NCI-H526 (cell line): ENCODE measurements around the gene APBA2.

ENCODE experiments used
- DNase-seq, 2 experiments: peaks; one replicate each; lab custom pipeline; 2025; lab: John Stamatoyannopoulos, UW

The APBA2 gene

GRCh38 chr15:29058903-29059539 lies 173.2 kb downstream of the APBA2 start:
- no peak for DNase-seq

DNA sequence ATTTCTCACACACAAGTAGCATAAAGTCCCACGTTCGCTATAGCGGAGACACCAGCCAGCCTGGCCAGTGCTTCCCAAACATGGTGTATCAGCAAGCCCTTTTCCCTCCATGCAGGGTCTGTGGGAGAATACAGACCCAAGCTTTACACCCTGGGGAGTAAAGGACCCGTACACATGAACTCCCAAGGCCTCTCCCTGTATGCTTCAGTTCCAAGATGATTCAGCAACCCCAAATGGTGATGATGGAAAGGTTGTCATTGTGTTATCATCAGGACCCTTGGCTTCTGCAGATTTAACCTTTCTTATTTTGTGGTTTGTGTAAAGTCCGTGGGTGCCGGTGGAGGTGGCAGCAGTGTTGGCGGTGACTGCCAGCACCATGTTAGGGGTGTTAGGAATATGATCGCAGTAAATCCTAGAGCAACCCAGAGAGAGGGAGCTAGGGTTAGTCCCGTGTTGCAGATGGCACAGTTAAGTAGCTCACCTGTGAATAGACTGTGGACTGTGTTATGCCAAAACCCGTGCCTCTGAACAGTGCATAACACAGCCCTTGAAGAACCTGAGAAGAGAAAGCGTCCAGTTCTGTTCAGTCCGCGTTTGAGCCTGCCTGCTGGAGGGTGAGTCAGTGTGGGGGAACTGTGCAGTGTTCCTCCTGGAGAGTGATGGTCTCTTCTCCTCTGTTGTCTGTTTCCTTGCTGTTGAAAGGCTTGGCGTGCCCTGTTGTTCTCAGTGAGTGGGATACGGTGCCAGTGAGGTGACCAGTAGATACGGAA lies 174.3 kb downstream of the APBA2 start:
- no peak for DNase-seq

GRCh38 chr15:29061746-29062145 lies 176.0 kb downstream of the APBA2 start:
- no peak for DNase-seq

DNA sequence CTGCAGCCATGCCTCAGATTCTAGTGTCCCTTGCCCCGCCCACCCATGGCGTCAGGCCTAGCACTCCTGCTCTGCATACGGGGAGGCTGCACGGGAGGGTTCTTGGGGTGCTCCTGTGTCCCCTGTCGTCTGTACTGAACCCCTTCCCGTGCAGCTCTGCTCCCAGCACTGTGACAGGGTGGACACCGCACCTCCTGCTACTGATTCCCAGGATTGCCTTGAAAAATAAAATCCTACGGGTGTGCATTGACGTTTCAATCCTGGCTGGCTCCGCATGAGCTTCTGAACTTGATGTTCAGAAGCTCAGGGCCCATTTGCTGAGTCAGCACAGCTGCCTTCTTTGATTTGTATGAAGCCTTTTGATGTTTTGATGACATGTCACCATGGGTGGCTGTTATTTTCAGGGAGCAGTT lies 176.4 kb downstream of the APBA2 start:
- no peak for DNase-seq

DNA sequence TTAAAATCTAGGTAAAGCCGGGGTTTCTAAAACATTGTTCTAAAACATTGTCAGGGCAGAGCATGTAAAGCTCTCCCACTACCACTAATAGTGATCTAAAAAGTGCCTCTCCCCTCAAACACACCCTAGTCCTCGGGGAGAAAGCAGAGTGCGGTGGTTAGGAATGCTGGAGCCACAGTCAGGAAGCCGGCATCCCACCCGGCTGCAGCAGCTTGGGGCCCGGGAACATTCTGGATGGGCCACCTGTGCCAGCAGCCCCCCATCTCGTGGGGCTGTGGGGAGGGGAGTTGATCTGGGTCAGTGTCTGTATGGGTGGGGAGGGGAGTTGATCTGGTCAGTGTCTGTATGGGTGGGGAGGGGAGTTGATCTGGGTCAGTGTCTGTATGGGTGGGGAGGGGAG lies 176.9 kb downstream of the APBA2 start:
- DNase-seq = no peak

- no peak for DNase-seq
Observed at GRCh38 chr15:29063646-29064045, 177.9 kb downstream of the APBA2 start.

DNA sequence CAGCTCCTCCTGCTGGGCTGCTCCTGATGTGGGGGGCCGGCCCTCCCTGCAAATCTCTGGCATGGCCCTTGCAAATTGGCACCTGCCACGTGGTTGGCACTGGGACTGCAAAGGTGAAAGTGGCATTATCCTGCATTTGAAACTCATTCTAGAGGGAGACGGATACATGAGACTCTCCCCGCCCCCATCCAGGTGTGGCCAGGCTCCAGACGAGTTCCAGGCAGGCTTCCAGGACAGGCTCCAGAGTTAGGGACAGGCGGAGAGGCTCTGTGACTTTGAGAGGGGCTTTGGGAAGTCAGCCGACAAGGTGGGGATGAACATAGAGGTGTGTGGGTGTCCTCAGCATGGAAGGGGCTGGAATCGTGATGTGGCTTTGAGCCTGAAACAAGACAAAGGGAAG lies 178.5 kb downstream of the APBA2 start:
- no peak for DNase-seq

DNA sequence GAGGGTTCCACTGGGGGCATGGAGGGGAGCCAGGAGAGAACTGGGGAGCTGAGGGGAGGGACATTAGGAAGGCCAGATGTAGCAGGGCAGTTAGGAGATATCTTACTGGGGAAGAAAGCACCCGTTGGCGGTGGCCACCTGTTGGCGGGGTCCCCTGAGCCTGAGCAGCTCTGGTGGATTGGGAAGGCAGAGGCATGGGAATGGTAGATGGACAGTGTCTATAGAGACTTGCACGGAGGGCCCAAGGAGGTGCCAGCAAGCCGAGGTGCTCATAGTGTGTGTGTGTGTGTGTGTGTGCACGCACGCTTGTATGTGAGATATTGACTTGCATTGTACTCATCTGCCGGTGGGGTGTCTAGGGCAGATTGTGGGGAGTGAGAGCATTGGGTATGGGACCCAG lies 179.0 kb downstream of the APBA2 start:
- no peak for DNase-seq

- DNase-seq = no peak
Observed at GRCh38 chr15:29065571-29065970, 179.8 kb downstream of the APBA2 start.

DNA sequence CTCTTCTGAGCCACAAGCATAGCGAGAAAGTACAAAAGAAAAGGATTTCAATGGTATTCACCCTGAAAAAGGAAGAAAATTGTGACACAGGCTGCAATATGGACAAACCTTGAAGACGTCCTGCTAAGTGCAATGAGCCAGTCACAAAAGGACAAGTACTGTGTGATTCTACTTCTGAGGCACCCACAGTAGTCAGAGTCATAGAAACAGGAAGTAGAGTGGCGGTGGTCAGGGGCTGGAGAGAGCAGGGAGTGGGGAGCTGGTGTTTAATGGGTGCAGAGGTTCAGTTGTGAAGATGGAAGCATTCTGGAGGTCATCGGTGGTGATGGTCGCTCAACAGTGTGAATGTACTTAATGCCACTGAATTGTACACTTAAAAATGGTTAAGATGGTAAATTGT lies 180.5 kb downstream of the APBA2 start:
- DNase-seq = no peak

DNA sequence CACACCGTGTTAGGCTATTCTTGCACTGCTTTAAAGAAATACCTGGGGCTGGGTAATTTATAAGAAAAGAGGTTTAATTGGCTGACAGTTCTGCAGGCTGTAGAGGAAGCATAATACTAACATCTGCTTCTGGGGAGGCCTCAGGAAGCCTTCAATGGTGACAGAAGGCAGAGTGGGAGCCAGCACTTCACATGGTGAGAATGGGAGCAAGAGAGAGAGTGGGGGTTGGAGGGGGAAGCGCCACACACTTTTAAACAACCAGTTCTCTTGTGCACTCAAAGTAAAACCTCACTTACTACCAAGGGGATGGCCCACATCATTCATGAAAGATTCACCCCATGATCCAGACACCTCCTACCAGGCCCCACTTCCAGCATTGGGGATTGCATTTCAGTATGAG lies 181.1 kb downstream of the APBA2 start:
- DNase-seq = no peak

DNA sequence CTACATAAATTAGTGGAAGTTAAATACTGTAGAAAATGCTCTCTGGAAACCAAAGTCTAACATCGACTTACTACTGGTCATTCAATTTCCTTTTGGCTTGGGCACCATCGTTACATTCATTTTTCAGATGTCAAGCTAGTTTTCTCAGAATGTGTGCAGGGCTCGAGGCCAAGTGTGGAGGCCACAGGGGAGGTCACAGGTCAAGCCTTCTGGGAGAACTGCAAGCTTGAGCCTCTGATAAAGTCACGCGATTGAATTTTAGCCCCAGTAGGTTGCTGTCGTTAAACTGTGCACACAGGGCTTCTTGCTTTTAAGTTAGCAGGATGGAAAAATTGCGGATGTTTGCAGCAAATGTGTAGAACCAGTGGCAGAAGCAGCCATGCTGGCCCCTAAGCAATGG lies 182.2 kb downstream of the APBA2 start:
- DNase-seq = no peak

GRCh38 chr15:29070471-29071231 lies 184.9 kb downstream of the APBA2 start:
- no peak for DNase-seq

DNA sequence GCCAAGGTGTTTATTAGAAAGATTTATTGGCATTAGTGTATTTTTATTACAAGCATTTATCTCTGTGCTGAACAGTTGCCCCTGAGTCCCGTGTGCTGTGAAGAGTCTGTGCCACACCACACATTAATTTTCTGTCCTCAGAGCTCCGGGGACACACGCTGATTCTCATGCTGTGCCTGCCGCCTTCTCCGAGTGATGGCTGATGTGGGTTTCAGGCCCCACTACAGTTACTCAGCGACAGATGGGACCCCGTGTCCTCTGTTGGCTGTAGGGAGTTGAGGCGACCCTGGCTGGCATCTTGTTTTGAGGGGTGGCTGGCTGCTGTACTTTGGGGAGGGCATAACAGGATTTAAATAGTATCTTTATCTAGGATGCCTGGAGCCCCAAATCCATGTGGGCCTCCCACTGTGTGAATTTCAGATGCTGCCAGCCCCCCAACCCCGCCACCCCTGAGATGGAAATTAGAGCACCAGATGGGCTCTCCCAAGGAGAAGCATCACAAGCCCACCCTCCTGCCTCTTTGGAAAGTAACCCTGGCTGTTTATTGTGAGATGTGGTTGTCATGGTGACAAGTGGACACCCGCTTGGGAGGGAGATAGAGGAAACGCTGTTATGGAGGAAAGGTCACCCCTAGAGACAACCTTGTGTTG lies 185.6 kb downstream of the APBA2 start:
- DNase-seq = no peak

DNA sequence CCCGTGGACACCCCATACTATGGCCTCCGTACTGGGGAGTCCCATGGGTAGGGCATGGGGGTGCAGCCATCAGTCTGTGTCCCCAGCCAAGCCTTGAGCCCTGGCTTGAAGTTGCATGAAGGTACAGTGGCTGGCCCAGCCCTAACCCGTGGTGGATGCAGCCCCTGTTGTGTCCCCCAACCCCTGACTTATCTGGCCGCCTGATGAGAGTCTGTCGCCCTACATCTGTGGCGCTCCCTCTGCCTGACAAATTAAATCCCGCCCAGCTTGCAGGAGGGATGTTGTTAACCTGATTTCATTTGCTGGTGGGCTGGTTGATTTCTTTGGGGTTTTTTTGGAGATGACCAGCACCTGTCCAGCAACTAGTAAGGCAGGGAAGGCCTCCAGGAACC lies 186.1 kb downstream of the APBA2 start:
- DNase-seq = no peak

GRCh38 chr15:29072444-29072843 lies 186.7 kb downstream of the APBA2 start:
- no peak for DNase-seq

- DNase-seq = no peak
Observed at GRCh38 chr15:29074045-29074444, 188.3 kb downstream of the APBA2 start.

DNA sequence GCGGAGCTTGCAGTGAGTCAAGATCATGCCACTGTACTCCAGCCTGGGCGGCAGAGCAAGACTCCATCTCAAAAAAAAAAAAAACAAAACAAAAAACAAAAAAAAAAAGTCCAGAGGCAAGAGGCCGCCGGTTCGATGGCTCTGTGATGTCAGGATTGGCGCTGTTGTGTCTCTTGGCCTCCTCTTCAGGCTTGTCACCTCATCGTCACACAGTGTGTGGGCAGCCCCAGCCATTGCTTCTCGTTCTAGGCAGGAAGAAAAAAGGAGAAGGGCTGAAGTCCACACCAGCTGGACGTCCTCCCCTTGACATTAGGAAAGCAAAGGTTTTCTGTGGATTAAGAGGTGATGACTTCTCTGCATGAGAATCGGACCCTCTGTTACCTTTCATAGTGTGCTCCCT lies 192.8 kb downstream of the APBA2 start:
- no peak for DNase-seq

DNA sequence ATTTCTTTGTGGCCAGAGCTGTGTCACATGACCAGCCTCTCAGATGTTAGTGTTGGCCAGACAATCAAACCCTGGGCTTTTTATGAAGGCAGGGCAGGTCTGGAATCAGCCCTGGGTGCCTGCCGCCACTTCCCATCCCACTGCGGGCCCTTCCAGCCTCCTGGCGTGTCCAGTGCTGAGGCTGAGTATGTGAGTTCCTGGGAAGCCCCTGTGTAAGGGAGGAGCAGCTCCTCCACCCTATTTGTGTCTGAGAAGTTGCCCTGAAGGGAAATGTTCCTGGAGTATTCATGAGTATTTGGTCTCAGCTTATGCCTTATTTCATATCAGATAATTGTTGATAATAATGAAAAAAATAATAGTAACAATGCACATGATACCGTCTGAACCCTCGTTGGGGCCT lies 193.7 kb downstream of the APBA2 start:
- no peak for DNase-seq

DNA sequence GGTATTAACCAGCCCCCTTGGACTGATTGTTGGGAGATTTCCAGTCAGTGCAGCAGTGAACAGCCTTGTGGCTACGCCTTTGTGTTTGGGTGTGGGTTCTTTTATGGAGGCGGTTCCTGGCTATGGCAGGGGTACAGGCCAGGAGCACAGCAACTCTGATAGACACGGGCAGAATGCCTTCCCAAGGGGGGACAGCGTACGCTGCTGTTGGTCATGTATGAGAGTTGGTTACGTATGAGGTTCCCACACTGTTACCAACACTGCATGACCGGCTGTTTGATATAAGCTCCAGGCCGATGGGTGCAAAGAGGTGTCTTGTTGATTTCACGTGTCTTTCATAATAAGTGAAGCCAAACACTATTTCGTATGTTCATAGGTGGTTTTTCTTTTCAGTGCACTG lies 196.0 kb downstream of the APBA2 start:
- DNase-seq = no peak

DNA sequence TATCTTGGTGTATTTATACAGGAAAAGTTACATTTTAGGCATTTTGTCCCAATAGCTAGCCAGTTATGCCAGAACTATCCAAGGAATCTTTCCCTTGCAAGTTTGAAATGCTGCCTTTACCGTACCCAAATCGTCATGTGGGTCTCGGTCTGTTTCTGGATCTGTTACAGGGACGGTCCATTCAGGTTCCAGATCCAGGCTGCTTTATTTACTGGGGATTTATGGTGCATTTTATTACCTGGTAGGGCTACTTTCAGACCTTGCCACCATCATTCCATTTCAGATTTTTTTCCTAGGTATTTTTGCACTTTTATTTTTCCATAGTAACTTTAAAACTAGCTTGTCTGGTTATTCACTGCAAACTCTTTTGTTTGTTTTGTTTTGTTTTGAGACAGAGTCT lies 197.4 kb downstream of the APBA2 start:
- no peak for DNase-seq

GRCh38 chr15:29083858-29084257 lies 198.1 kb downstream of the APBA2 start:
- DNase-seq = no peak

DNA sequence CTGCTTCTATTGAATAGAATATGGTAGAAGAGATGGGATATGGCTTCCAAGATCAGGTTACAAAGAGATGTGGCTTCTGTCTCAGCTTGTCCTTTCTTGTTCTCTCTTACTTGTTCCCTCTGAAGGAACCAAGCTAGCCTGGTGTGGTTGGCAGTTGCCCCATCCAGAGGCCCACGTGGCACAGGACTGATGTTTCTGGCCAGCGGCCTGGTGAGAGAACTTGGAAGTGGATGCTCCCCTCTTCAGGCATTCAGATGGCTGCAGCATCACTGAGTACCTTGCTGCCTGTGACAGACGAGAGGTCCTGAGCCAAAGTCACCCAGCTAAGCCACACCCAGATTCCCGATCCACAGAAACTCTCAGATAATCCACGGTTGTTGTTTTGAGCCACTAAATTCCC lies 200.2 kb downstream of the APBA2 start:
- no peak for DNase-seq
